ENCODE data around the gene GNPDA1.
A peak's percentile ranks its signal among the peaks of the same experiment; 100 is the strongest.

Gene GNPDA1

DNA sequence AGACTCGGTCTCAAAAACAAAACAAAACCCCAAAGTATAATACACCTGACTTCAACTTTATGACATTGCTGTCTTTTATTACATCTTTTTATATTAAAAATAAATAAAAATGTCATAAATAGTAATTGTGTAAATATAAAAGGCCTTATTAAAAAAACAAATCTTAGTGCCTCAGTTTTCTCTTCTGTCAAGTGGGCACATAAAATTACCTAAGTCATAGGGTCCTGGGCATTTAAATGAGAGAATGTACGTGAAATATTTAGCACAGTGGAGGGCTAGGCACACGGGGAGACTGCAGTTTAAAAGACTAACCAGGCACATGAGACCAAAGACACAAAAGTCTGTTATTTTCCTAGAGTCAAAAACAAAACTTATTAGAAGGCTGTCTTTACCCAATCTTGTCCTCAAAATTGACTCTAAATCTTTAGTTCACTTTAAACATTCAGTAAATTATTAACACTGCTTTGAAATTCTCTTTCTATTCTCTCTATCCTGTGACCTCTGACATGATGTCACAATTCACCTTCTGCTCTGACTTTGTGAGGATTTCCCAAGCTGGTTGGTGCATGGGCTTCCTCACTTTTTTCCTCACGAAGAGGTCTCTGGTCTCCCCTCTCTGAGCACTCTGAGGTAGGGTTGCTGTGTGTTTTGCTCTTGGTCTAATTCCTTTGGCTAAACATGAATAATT, 46.4 kb downstream of the GNPDA1 start:
- H3K4me1 ChIP-seq (ENCODE audit: control insufficient read depth, insufficient read depth, low read length), result peaks cover 12% of the 10 kb centered on the region
- no peak overlapping the region for H3K4me3 ChIP-seq (ENCODE audit: low read depth, low read length)
- H3K27me3 ChIP-seq (ENCODE audit: control insufficient read depth, insufficient read depth, low read length), result no peaks in the 10 kb centered on the region
- no peak overlapping the region for H3K27ac ChIP-seq (ENCODE audit: low read depth, low read length)
- no peaks in the 10 kb centered on the region for H3K9me3 ChIP-seq (ENCODE audit: control insufficient read depth, insufficient read depth, low read depth, low read length)
- no peaks in the 10 kb centered on the region for H3K36me3 ChIP-seq (ENCODE audit: control insufficient read depth, insufficient read depth, low read length)
- no peak overlapping the region for H3K9ac ChIP-seq (ENCODE audit: low read length)

GRCh38 chr5:141965071-141965470, 47.8 kb downstream of the GNPDA1 start:
- H3K27ac ChIP-seq (ENCODE audit: low read depth, low read length), result no peak overlapping the region
- H3K9me3 ChIP-seq (ENCODE audit: control insufficient read depth, insufficient read depth, low read depth, low read length), result no peaks in the 10 kb centered on the region
- no peak overlapping the region for H3K9ac ChIP-seq (ENCODE audit: low read length)
- H3K36me3 ChIP-seq (ENCODE audit: control insufficient read depth, insufficient read depth, low read length), result no peaks in the 10 kb centered on the region
- H3K4me3 ChIP-seq (ENCODE audit: low read depth, low read length), result no peak overlapping the region
- peaks cover 15% of the 10 kb centered on the region for H3K4me1 ChIP-seq (ENCODE audit: control insufficient read depth, insufficient read depth, low read length)
- no peaks in the 10 kb centered on the region for H3K27me3 ChIP-seq (ENCODE audit: control insufficient read depth, insufficient read depth, low read length)

- no peaks in the 10 kb centered on the region for H3K9me3 ChIP-seq (ENCODE audit: control insufficient read depth, insufficient read depth, low read depth, low read length)
- peaks cover 18% of the 10 kb centered on the region for H3K4me1 ChIP-seq (ENCODE audit: control insufficient read depth, insufficient read depth, low read length)
- no peak overlapping the region for H3K27ac ChIP-seq (ENCODE audit: low read depth, low read length)
- H3K9ac ChIP-seq (ENCODE audit: low read length), result no peak overlapping the region
- no peak overlapping the region for H3K4me3 ChIP-seq (ENCODE audit: low read depth, low read length)
- H3K36me3 ChIP-seq (ENCODE audit: control insufficient read depth, insufficient read depth, low read length), result no peaks in the 10 kb centered on the region
- H3K27me3 ChIP-seq (ENCODE audit: control insufficient read depth, insufficient read depth, low read length), result no peaks in the 10 kb centered on the region
Observed at GRCh38 chr5:141963701-141964100, 49.1 kb downstream of the GNPDA1 start.

DNA sequence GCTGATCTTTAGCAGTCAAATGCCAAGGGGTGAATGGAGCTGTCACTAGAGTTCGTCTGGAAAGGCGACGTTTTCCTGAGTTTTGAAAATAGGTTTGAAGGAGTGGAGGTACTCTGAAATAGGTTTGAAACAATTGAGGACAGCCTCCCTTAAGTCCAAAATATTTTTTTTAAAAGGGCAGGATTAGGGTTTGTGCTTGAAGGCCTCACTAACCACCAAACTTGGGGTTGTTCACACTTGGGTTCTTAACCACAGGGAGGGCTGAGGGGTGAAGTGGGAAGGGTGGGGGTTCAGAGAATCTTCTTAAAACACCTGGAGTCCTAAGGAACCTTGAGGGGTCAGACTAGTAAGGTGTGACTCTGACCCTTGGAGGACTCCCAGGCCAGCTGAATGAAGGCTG, 51.4 kb downstream of the GNPDA1 start:
- Histone ChIP-seq H3K27ac (ENCODE audit: low read depth, low read length) (no peak overlapping the region), H3K4me1 (ENCODE audit: control insufficient read depth, insufficient read depth, low read length) (peaks cover 22% of the 10 kb centered on the region), H3K9ac (ENCODE audit: low read length) (no peak overlapping the region), H3K9me3 (ENCODE audit: control insufficient read depth, insufficient read depth, low read depth, low read length) (no peaks in the 10 kb centered on the region), H3K36me3 (ENCODE audit: control insufficient read depth, insufficient read depth, low read length) (no peaks in the 10 kb centered on the region), H3K27me3 (ENCODE audit: control insufficient read depth, insufficient read depth, low read length) (no peaks in the 10 kb centered on the region), H3K4me3 (ENCODE audit: low read depth, low read length) (no peak overlapping the region)

DNA sequence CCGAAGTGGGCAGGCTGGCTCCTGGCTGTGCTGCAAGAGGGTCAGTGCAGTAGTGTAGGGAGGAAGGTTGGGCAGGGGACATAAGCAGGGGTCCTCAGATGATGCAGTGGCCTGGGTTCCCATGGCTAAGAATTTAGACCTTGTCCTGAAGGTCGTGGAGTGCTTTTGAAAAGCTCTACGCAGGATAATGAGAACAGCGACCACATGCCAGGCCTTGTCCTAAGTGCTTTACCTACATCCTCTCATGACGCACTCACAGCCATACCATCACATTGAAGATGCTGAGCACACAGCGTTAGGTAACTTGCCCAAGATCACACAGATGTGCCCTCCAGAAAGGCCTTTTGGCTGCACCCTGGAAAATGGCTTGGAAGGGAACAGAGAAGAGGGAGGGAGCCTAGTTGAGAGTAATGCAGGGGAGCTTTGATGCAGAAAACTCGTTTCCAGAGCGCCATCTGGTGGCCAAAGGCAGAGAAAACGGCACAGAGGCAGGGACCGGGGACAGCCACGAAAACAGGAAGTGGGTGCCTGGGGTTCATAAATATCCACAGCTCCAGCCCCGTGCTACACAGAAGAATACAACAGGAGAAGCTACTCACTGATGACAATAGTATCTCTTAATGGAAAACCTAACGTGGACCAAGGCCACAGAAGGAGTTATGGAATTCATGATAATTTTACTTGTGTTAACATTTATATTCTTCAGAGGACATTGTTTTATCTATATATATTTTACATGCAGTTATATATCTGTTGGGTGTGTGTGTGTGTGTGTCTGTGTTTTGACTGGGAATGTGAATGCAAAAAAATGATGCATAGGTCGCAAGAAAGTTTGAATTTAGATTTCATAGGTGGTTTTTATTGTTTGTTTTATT, 52.1 kb downstream of the GNPDA1 start:
- Histone ChIP-seq H3K9ac (ENCODE audit: low read length) (no peak overlapping the region), H3K4me3 (ENCODE audit: low read depth, low read length) (0 out of 2 replicates have a peak overlapping the region, but pooled peaks have one; percentile 10), H3K9me3 (ENCODE audit: control insufficient read depth, insufficient read depth, low read depth, low read length) (no peaks in the 10 kb centered on the region), H3K27me3 (ENCODE audit: control insufficient read depth, insufficient read depth, low read length) (no peaks in the 10 kb centered on the region), H3K27ac (ENCODE audit: low read depth, low read length) (no peak overlapping the region), H3K36me3 (ENCODE audit: control insufficient read depth, insufficient read depth, low read length) (no peaks in the 10 kb centered on the region), H3K4me1 (ENCODE audit: control insufficient read depth, insufficient read depth, low read length) (peaks cover 22% of the 10 kb centered on the region)

- Histone ChIP-seq H3K36me3 (ENCODE audit: control insufficient read depth, insufficient read depth, low read length) (no peaks in the 10 kb centered on the region), H3K9me3 (ENCODE audit: control insufficient read depth, insufficient read depth, low read depth, low read length) (no peaks in the 10 kb centered on the region), H3K9ac (ENCODE audit: low read length) (no peak overlapping the region), H3K27me3 (ENCODE audit: control insufficient read depth, insufficient read depth, low read length) (no peaks in the 10 kb centered on the region), H3K27ac (ENCODE audit: low read depth, low read length) (no peak overlapping the region), H3K4me1 (ENCODE audit: control insufficient read depth, insufficient read depth, low read length) (peaks cover 22% of the 10 kb centered on the region), H3K4me3 (ENCODE audit: low read depth, low read length) (no peak overlapping the region)
Observed at GRCh38 chr5:141960018-141960417, 52.8 kb downstream of the GNPDA1 start.

DNA sequence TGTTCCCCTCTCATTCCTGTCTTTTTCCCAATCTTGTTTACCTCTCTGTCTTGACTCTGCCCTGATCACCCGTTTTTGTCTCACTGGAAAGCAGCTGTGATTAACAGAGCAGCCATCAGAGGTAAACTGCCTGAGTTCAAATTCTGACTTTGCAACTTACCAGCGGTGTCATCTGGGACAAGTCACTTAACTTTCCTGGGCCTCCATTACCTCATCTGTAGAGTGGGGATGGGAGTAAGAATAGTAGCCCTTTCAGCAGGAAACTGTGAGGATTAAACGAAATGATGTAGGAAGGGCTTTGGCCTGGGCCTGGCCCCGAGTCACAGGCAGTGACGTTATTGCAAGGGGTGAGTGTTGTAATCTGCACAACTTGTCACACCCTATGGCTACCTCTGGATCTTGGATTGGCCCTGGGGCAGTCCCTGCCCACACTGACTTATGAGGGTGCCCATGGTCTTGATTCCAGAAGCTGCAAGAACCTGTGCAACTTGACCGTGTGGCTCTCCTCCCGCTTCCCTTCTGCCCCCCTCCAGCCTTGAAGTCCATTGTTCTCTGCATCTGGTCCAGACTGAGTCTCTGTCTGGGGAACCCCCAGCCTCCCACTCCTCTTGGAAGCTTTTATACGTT, 54.2 kb downstream of the GNPDA1 start:
- peaks cover 22% of the 10 kb centered on the region for H3K4me1 ChIP-seq (ENCODE audit: control insufficient read depth, insufficient read depth, low read length)
- no peaks in the 10 kb centered on the region for H3K36me3 ChIP-seq (ENCODE audit: control insufficient read depth, insufficient read depth, low read length)
- no peak overlapping the region for H3K9ac ChIP-seq (ENCODE audit: low read length)
- no peak overlapping the region for H3K4me3 ChIP-seq (ENCODE audit: low read depth, low read length)
- no peaks in the 10 kb centered on the region for H3K27me3 ChIP-seq (ENCODE audit: control insufficient read depth, insufficient read depth, low read length)
- no peak overlapping the region for H3K27ac ChIP-seq (ENCODE audit: low read depth, low read length)
- no peaks in the 10 kb centered on the region for H3K9me3 ChIP-seq (ENCODE audit: control insufficient read depth, insufficient read depth, low read depth, low read length)

DNA sequence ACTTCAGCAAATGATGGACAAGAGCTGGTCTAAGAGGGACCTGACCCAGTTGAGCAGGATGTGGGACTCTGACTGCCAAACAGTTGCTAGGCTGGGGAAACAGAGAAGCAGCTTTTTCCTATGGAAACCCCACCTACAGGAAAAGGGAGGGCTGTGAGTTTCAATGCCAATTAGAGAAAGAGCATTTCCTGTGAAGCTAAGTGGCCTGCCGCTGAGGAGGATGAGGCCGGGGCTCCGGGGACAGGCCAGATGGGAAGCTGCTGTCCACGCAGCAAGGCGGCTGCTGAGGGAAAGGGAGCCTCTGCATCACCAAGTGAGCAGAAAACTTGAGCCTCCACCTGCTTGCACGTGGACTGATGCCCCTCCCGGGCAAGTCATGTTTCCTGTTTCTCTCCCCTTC, 54.7 kb downstream of the GNPDA1 start, which contains the start of gene PCDH12:
Gene PCDH12, minus strand, starts transcription at position 90 of the 400 bp plus-strand sequence. CDS start 351 bp downstream, outside the sequence.
- Histone ChIP-seq H3K4me3 (ENCODE audit: low read depth, low read length) (no peak within 1 kb of the TSS), H3K9me3 (ENCODE audit: control insufficient read depth, insufficient read depth, low read depth, low read length) (no peaks in the 10 kb centered on the region), H3K4me1 (ENCODE audit: control insufficient read depth, insufficient read depth, low read length) (peaks cover 22% of the 10 kb centered on the region), H3K9ac (ENCODE audit: low read length) (no peak within 1 kb of the TSS), H3K36me3 (ENCODE audit: control insufficient read depth, insufficient read depth, low read length) (no peaks in the 10 kb centered on the region), H3K27me3 (ENCODE audit: control insufficient read depth, insufficient read depth, low read length) (no peaks in the 10 kb centered on the region), H3K27ac (ENCODE audit: low read depth, low read length) (no peak within 1 kb of the TSS)

- peaks cover 22% of the 10 kb centered on the region for H3K4me1 ChIP-seq (ENCODE audit: control insufficient read depth, insufficient read depth, low read length)
Observed at GRCh38 chr5:141957367-141957996, 55.3 kb downstream of the GNPDA1 start.

DNA sequence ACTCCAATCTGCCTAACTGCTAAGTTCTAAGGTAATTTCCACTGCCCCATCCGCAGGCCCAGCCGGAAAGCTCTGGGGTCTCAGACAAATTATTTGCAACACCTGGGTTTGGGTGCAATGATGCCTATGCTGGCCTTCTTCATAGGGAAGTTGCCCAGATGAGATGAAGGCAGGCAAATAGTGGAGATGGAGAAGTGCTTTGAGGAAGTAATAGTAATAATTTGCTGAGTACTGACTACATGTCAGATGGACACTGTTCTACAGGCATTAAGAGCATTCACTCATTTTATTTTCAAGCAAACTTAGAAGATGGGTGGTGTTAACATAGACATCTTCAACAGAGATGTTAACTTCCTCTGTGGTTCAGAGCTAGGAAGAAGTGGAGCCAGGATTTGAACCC, 58.6 kb downstream of the GNPDA1 start:
- H3K27ac ChIP-seq (ENCODE audit: low read depth, low read length), result no peak overlapping the region
- peaks cover 13% of the 10 kb centered on the region for H3K4me1 ChIP-seq (ENCODE audit: control insufficient read depth, insufficient read depth, low read length)
- H3K9me3 ChIP-seq (ENCODE audit: control insufficient read depth, insufficient read depth, low read depth, low read length), result no peaks in the 10 kb centered on the region
- no peak overlapping the region for H3K9ac ChIP-seq (ENCODE audit: low read length)
- no peaks in the 10 kb centered on the region for H3K27me3 ChIP-seq (ENCODE audit: control insufficient read depth, insufficient read depth, low read length)
- H3K36me3 ChIP-seq (ENCODE audit: control insufficient read depth, insufficient read depth, low read length), result no peaks in the 10 kb centered on the region
- no peak overlapping the region for H3K4me3 ChIP-seq (ENCODE audit: low read depth, low read length)

More at GRCh38 chr5:141957367-141957996, 55.3 kb downstream of the GNPDA1 start:
- Histone ChIP-seq H3K9ac (ENCODE audit: low read length) (no peak overlapping the region), H3K27me3 (ENCODE audit: control insufficient read depth, insufficient read depth, low read length) (no peaks in the 10 kb centered on the region), H3K9me3 (ENCODE audit: control insufficient read depth, insufficient read depth, low read depth, low read length) (no peaks in the 10 kb centered on the region), H3K27ac (ENCODE audit: low read depth, low read length) (no peak overlapping the region), H3K36me3 (ENCODE audit: control insufficient read depth, insufficient read depth, low read length) (no peaks in the 10 kb centered on the region), H3K4me3 (ENCODE audit: low read depth, low read length) (no peak overlapping the region)

All from HUES6 (cell line).